GM04503 (cell line): Measurements from ENCODE around the gene ENG.
"Not testable (repeated sequence)": the region's sequence is repeated elsewhere in the genome, so short reads cannot be mapped to it uniquely, and the experiment has no call there.

Source experiments
- DNase-seq: peaks from one replicate; pipeline ENCODE4 v3.0.0-alpha.2; 2012; ENCODE audit warnings: low read depth

Gene ENG

DNA sequence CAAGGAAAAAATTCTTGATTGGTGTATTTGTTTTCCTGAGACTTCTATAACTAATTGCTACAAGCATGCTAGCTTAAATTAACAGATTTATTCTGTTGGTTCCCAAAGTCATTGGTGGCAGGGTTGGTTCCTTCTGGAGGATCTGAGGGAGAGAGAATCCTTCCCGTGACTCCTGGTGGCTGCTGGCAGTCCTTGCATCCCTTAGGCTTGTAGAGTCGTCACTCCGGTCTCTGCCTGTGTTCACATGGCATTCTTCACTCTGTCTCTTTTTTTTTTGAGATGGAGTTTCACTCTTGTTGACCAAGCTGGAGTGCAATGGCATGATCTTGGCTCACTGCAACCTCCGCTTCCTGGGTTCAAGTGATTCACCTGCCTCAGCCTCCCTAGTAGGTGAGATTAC lies 63.4 kb downstream of the ENG start:
- no peak for DNase-seq

DNA sequence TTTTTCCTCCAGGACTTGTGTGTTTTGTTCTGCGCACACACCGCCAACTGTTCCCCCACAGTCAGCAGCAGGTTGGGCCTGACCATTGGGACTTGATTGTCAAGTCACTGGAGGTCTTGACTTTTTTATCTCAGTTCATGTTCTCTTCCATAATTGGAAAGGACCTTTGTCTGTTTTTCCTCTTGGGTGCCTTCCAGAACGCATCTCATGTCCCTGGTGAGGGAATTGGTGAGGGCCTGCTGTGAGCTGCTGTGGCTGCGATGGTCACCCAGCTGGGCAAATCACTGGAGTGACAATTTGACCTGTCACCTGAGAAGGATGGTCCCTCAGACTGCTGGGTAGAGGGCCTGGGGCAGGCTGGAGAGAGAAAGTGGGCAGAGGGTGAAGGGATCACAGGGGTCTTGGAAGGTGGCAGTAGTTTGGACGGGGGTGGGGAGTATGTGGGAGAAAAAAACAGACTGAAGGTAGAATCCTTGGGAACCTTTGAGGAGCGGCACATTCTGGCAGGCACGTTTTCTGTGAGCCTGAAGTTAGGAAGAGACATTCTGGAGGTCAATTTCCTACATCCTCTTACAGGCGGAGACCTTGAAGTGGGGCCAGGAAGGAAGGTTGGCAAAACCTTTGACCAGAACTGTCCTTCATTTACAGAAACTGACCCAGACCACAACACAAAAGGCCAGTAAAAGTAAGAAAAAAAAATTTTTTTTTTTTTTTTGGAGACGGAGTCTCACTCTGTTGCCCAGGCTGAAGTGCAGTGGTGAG lies 64.2 kb downstream of the ENG start:
- no peak for DNase-seq

GRCh38 chr9:127789179-127789578 lies 65.3 kb downstream of the ENG start:
- DNase-seq, result no peak

DNA sequence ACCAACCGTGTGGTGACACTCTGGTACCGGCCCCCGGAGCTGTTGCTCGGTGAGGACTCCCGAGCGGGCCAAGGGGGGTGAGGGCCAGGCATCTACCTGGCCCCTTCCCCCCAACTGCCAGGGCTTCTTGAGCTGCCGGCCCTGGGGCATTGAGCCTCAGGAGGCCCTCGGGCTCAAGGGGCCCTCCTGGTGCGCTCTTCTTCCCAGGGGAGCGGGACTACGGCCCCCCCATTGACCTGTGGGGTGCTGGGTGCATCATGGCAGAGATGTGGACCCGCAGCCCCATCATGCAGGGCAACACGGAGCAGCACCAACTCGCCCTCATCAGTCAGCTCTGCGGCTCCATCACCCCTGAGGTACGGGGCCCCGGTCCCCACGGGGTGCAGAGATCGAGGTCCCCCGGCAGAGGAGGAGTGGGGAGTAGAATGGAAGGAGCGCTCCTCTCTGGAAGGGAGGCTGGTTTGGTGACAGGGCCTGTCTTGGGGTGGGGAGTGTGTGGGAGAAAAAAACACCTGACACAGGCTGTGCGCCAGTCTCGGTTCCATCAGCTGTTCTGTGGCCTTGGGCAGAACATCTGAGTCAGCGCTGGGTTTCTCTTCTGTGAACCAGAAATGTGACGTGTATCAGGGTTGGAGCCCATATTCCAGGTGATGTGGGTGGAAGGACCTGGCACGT lies 66.0 kb downstream of the ENG start:
- DNase-seq, result no peak

DNA sequence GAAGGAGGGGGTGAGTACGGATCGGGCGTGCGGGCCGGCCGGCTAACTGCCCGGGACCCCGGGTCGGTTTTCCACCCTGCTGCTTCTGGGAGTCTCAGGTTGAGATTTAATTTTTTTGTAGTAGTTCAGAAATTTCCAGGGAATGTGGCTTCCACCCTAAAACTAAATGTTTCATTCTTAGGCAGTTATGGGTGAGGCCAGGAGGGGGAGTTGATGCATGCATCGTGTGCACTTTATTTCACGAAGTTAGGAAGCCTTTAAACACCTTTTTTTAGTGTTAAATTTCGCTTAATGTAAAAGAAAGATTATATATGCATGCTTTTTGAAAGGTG lies 67.7 kb downstream of the ENG start:
- no peak for DNase-seq

DNA sequence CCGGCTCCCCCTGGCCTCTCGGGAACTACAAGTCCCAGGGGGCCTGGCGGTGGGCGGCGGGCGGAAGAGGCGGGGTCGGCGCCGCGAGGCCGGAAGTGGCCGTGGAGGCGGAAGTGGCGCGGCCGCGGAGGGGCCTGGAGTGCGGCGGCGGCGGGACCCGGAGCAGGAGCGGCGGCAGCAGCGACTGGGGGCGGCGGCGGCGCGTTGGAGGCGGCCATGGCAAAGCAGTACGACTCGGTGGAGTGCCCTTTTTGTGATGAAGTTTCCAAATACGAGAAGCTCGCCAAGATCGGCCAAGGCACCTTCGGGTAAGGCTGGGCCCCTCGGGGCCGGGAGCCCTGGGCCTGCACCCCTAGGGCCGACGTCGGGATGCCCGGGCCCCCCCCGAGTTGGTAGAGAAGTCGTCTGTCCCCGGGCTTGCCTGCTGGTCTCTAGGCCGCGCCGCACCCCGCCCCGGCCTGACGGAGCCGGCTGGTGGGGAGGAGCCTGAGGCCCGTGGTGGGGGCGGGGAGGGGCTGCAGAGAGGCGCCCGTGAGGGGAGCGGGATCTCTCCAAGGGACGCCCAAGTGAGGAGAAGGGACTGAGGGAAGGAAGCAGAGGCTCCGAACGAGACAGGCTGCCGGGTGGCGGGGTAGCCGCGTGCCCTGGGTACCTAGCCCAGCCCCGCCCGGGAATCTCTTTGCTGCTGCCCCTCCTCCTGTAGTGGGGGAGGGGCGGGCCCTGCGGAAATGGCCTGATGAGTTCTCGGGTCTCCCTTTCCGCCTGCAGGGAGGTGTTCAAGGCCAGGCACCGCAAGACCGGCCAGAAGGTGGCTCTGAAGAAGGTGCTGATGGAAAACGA lies 68.3 kb downstream of the ENG start, which contains the start of gene CDK9:
Gene CDK9, plus strand, starts transcription at position 102 of the 840 bp plus-strand sequence. Its CDS starts 115 bp downstream, at position 217.
- DNase-seq, result peak; percentile 34

- peak; percentile 9 for DNase-seq
Observed at GRCh38 chr9:127785023-127785932, 69.2 kb downstream of the ENG start.

GRCh38 chr9:127783111-127784008 lies 71.1 kb downstream of the ENG start:
- no peak for DNase-seq

- no peak for DNase-seq
Observed at GRCh38 chr9:127781806-127782205, 72.7 kb downstream of the ENG start.

GRCh38 chr9:127780909-127781308 lies 73.5 kb downstream of the ENG start:
- DNase-seq, result not testable (repeated sequence)

DNA sequence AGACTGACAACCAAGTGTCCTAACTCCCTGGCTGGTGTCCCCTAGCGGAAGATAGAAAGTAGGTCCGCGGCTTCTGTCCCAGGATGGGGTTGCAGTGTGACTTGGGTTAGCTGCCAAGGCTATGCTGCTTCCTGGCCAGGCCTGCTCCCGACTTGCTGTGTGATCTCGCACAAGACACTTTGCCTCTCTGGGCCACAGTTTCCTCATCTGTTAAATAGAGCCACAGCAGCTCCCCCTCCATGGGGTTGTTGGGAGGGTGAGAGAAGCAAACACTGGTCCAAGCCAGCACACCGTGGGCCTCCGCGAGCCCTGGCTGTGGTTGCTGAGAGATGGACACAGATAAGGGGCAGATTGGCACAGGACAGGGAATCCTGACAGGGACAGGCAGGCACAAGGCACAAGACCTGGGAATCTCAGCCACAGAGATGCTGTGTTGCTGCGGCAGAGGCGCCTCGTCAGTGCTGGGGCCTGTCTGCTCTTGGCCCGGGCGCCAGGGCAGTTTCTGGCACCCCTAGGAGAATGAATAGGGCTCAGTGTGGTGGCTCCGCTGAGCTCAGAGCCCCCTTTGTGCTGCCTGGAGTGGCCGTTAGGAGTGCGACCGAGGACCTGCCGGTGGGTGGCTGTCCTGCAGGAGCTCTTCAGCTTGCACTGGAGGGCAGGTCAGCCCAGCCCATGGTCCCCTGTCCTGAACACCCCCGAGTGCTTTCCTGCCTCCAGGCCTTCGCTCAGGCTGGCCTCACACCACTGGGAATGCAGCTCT lies 74.2 kb downstream of the ENG start:
- DNase-seq, result no peak

GRCh38 chr9:127779136-127779981 lies 75.1 kb downstream of the ENG start:
- no peak for DNase-seq

DNA sequence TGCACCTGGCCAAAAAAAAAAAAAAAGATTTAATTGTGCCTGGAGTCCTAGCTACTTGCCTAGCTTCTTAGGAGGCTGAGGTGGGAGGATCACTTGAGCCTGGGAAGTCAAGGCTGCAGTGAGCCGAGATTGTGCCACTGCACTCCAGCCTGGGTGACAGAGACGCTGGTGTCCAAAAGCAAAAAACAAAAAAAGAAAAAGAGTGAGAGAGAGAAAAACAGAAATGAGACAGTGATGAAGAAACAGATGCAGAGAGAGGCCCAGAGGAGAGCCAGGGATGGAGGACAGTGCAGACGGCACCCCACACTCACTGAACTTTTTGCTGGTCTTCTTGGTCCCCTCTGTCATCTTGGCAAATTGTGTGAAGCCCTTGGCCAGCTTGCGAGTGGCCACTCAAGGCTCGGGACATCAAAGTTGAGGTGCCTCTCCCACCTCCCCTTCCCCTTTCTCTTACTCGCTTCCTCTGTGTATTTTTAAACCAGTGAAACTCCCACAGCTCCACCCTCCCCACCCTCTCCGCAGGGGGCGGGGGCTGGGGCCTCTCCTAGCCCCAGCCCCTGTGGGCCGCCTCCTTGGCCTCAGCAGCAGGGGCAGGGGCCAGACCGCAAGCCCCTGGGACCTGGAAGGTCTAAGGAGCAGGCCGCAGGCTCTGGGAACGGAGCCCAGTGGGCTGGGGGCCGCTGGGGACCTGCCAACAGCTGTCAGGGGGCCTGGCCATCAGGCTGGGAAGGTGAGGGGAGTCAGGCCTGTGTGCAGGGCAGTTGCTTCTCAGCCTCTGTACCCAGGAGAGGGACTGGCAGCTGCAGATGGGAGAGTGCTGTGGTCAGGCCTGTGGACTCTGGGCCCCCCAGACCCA lies 76.0 kb downstream of the ENG start, which contains the start of gene SH2D3C:
Gene SH2D3C, minus strand, starts transcription at position 387 of the 856 bp plus-strand sequence. Its CDS starts 39 bp downstream, at position 348.
- DNase-seq, result no peak

DNA sequence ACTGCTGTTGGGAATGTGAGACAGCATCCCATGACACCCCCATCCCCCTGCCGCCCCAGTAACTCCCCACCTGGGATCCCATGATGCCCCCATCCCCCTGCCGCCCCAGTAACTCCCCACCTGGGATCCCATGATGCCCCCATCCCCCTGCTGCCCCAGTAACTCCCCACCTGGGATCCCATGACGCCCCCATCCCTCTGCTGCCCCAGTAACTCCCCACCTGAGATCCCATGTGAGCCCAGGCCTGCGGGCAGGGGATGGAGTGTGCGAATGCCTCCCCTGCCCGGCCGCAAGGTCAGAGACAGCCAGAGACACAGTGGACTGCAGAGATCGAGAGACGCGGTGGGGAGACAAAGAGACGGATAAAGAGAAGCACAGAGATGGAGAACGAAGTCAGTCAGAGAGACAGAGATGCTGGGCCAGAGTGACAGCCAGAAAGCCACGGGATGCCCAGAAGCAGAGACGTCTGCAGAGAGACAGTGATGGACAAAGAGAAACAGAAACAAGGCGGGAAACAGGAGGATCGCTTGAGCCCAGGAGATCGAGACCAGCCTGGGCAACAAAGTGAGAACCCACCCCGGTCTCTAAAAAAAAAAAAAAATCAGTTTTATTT lies 77.0 kb downstream of the ENG start:
- no peak for DNase-seq

DNA sequence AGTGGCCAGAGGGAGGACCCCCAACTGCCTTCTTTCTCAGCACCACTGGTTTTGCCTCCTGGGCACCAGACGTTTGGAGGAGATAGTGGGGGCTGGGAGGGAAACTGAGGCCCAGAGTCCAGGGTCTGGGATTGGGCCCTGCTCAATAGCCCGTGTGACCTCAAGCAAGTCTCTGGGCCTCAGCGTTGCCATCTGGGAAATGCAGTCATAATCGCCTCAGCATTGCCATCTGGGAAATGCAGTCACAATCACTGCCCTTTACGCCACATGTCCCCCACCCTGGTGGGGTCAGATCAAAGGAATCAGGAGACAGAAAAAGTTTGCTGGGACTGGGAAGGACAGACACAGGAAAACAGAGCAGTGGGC lies 77.6 kb downstream of the ENG start:
- no peak for DNase-seq

GRCh38 chr9:127776195-127776923 lies 78.1 kb downstream of the ENG start:
- DNase-seq, result no peak

- no peak for DNase-seq
Observed at GRCh38 chr9:127773981-127774380, 80.5 kb downstream of the ENG start.
